CD4-positive, alpha-beta T cell treated with Interleukin-17A for 4 hours (primary cell): ENCODE measurements around the gene BHMT2.
A peak's percentile ranks its signal among the peaks of the same experiment; 100 is the strongest.

Experiments used
- DNase-seq: peaks from one replicate; pipeline ENCODE4 v3.0.0-alpha.2; 2020; ENCODE audit warnings: mixed read lengths

The BHMT2 gene

GRCh38 chr5:79130781-79131180 is 61.2 kb downstream of the BHMT2 start:
- no peak for DNase-seq

GRCh38 chr5:79133121-79133656 is 63.6 kb downstream of the BHMT2 start:
- no peak for DNase-seq

GRCh38 chr5:79133657-79134451 is 64.3 kb downstream of the BHMT2 start:
- peak; percentile 71 for DNase-seq

GRCh38 chr5:79135790-79136553 is 66.4 kb downstream of the BHMT2 start:
- no peak for DNase-seq

GRCh38 chr5:79136618-79137017 is 67.1 kb downstream of the BHMT2 start:
- DNase-seq, result no peak
